GM10248 (cell line): Measurements from ENCODE around the gene BMAL1.

Source experiments
- CTCF ChIA-PET: fragments of 300-600 bp; sonication (Branson Sonifier 250); formaldehyde crosslinking; extraction: SDS; loops from one replicate; lab custom pipeline; 2021; ENCODE audit warnings: antibody characterized with exemption; lab: Yijun Ruan, JAX
- POLR2A ChIA-PET: fragments of 350-650 bp; sonication (Branson Sonifier 250); formaldehyde crosslinking; extraction: SDS; loops from one replicate; lab custom pipeline; 2020; ENCODE audit warnings: antibody characterized with exemption; lab: Yijun Ruan, JAX
- DNase-seq: peaks from one replicate; pipeline ENCODE4 v3.0.0; 2012; ENCODE audit errors: extremely low spot score
- CTCF ChIP-seq: IDR thresholded peaks from 2 replicates; pipeline ENCODE4 v1.5.1; 2012; ENCODE audit warnings: mild to moderate bottlenecking, low read depth; ENCODE audit errors: extremely low read depth, missing control alignments, control extremely low read depth

The BMAL1 gene

GRCh38 chr11:13344818-13345217 lies 67.2 kb downstream of the BMAL1 start:
- CTCF ChIA-PET, result interaction anchor here (0.9 to 4.9 kb wide), 29 partner anchors 8 to 382 kb away, joined by 3 to 66 read pairs (median 4); no protein-coding TSS in a partner anchor
- DNase-seq, result no peak
- TF ChIP-seq CTCF, result no peak
- POLR2A ChIA-PET, result no interaction called here

GRCh38 chr11:13346470-13346869 lies 68.9 kb downstream of the BMAL1 start:
- no peak for TF ChIP-seq CTCF
- CTCF ChIA-PET, result interaction anchor here (1.8 to 4.9 kb wide), 3 partner anchors 12 to 99 kb away, joined by 6 to 66 read pairs (median 12); no protein-coding TSS in a partner anchor
- POLR2A ChIA-PET, result no interaction called here
- DNase-seq, result no peak

GRCh38 chr11:13347901-13348300 lies 70.3 kb downstream of the BMAL1 start:
- DNase-seq, result no peak
- CTCF ChIA-PET, result interaction anchor here (0.6 to 1.8 kb wide), 4 partner anchors 13 to 138 kb away, joined by 3 to 6 read pairs (median 3); no protein-coding TSS in a partner anchor
- TF ChIP-seq CTCF, result no peak
- POLR2A ChIA-PET, result no interaction called here

- POLR2A ChIA-PET, result no interaction called here
Observed at GRCh38 chr11:13348305-13348704, 70.7 kb downstream of the BMAL1 start.

GRCh38 chr11:13349046-13349445 lies 71.5 kb downstream of the BMAL1 start:
- POLR2A ChIA-PET, result no interaction called here
- DNase-seq, result no peak
- CTCF ChIA-PET, result interaction anchor here (1.0 to 6.4 kb wide), 4 partner anchors 11 to 111 kb away, joined by 3 to 38 read pairs (median 6); no protein-coding TSS in a partner anchor
- no peak for TF ChIP-seq CTCF

More at GRCh38 chr11:13348305-13348704, 70.7 kb downstream of the BMAL1 start:
- DNase-seq, result no peak
- no peak for TF ChIP-seq CTCF
- CTCF ChIA-PET, result interaction anchor here (0.6 to 1.3 kb wide), 3 partner anchors 14 to 138 kb away, joined by 3 read pairs; no protein-coding TSS in a partner anchor

- no peak for DNase-seq
- ChIA-PET POLR2A (no interaction called here), CTCF (interaction anchor here (1.0 to 6.4 kb wide), 5 partner anchors 11 to 111 kb away, joined by 3 to 38 read pairs (median 4); no protein-coding TSS in a partner anchor)
- TF ChIP-seq CTCF, result no peak
Observed at GRCh38 chr11:13349581-13349980, 72.0 kb downstream of the BMAL1 start.
